Muscle layer of colon (tissue), 2 donors: ENCODE results near the gene DMD.

Source experiments
- H3K27ac ChIP-seq: one replicate; pipeline ENCODE4 v1.7.0; 2013; ENCODE audit warnings: low read depth, mild to moderate bottlenecking, low read length, moderate library complexity
- H3K27me3 ChIP-seq, 2 donors: one replicate each; pipeline ENCODE4 v1.7.0; 2013; ENCODE audit warnings: low read length in 2 of 2, mild to moderate bottlenecking in 2 of 2; ENCODE audit not compliant: insufficient read depth in 2 of 2, control insufficient read depth in 1 of 2
- H3K36me3 ChIP-seq: one replicate; pipeline ENCODE4 v1.7.0; 2013; ENCODE audit warnings: mild to moderate bottlenecking, low read length; ENCODE audit not compliant: insufficient read depth
- H3K4me1 ChIP-seq: one replicate; pipeline ENCODE4 v1.7.0; 2013; ENCODE audit warnings: mild to moderate bottlenecking, low read length; ENCODE audit not compliant: insufficient read depth
- H3K4me3 ChIP-seq, 2 donors: one replicate each; pipeline ENCODE4 v1.7.0; 2013; ENCODE audit warnings: low read length in 2 of 2, low read depth in 1 of 2, mild to moderate bottlenecking in 1 of 2, moderate library complexity in 1 of 2
- H3K9ac ChIP-seq: one replicate; pipeline ENCODE4 v1.7.0; 2013; ENCODE audit warnings: low read length
- H3K9me3 ChIP-seq: one replicate; pipeline ENCODE4 v1.7.0; 2013; ENCODE audit warnings: mild to moderate bottlenecking, low read length
- donor health status: abdominal sarcoma.
- donor health status: Adenocarcinoma of cecum.

The DMD gene

GRCh38 chrX:33211356-33212260, at the start of gene DMD:
Gene DMD, minus strand, starts transcription at chrX:33211549. Its CDS starts 237 bp downstream, at chrX:33211312.
- H3K4me3 ChIP-seq, result peak within 1 kb of the TSS; percentile 31 to 32
- no peaks in the 10 kb centered on the region for H3K4me1 ChIP-seq
- H3K9ac ChIP-seq, result peak within 1 kb of the TSS; percentile 16
- no peaks in the 10 kb centered on the region for H3K9me3 ChIP-seq
- no peaks in the 10 kb centered on the region for H3K27me3 ChIP-seq
- H3K27ac ChIP-seq, result peak within 1 kb of the TSS; percentile 76
- no peaks in the 10 kb centered on the region for H3K36me3 ChIP-seq

- H3K27ac ChIP-seq, result no peak overlapping the region
- H3K36me3 ChIP-seq, result no peaks in the 10 kb centered on the region
- no peaks in the 10 kb centered on the region for H3K27me3 ChIP-seq
- no peaks in the 10 kb centered on the region for H3K4me1 ChIP-seq
- no peaks in the 10 kb centered on the region for H3K9me3 ChIP-seq
- no peak overlapping the region for H3K4me3 ChIP-seq
- no peak overlapping the region for H3K9ac ChIP-seq
These were observed 41.0 kb upstream of the DMD start for GRCh38 chrX:33252306-33252825.

- no peaks in the 10 kb centered on the region for H3K9me3 ChIP-seq
- H3K36me3 ChIP-seq, result no peaks in the 10 kb centered on the region
- H3K4me3 ChIP-seq, result no peak overlapping the region
- no peak overlapping the region for H3K27ac ChIP-seq
- no peaks in the 10 kb centered on the region for H3K27me3 ChIP-seq
- H3K9ac ChIP-seq, result no peak overlapping the region
- no peaks in the 10 kb centered on the region for H3K4me1 ChIP-seq
These were observed 7.5 kb upstream of the DMD start for GRCh38 chrX:33218819-33219218.

- Histone ChIP-seq H3K27me3 (no peaks in the 10 kb centered on the region), H3K9me3 (no peaks in the 10 kb centered on the region), H3K27ac (peak overlapping the region; percentile 32), H3K9ac (peak overlapping the region; percentile 16), H3K36me3 (no peaks in the 10 kb centered on the region), H3K4me1 (no peaks in the 10 kb centered on the region), H3K4me3 (peak overlapping the region; percentile 4 to 31)
These were observed 1.2 kb downstream of the DMD start for GRCh38 chrX:33210156-33210555.

- H3K4me3 ChIP-seq, result peak overlapping the region; percentile 18 to 38
- no peaks in the 10 kb centered on the region for H3K27me3 ChIP-seq
- H3K36me3 ChIP-seq, result no peaks in the 10 kb centered on the region
- H3K9me3 ChIP-seq, result no peaks in the 10 kb centered on the region
- H3K27ac ChIP-seq, result peak overlapping the region; percentile 39
- no peaks in the 10 kb centered on the region for H3K4me1 ChIP-seq
- peak overlapping the region; percentile 4 for H3K9ac ChIP-seq
These were observed 4.3 kb downstream of the DMD start for GRCh38 chrX:33207056-33207455.

GRCh38 chrX:33205321-33205720, 6.0 kb downstream of the DMD start:
- no peak overlapping the region for H3K9ac ChIP-seq
- H3K27ac ChIP-seq, result peak overlapping the region; percentile 12
- H3K9me3 ChIP-seq, result no peaks in the 10 kb centered on the region
- H3K4me1 ChIP-seq, result no peaks in the 10 kb centered on the region
- H3K36me3 ChIP-seq, result no peaks in the 10 kb centered on the region
- H3K27me3 ChIP-seq, result no peaks in the 10 kb centered on the region
- H3K4me3 ChIP-seq, result peak overlapping the region in 1 of 2 donors; percentile 55

GRCh38 chrX:33204889-33205288, 6.5 kb downstream of the DMD start:
- Histone ChIP-seq H3K9me3 (no peaks in the 10 kb centered on the region), H3K27me3 (no peaks in the 10 kb centered on the region), H3K27ac (no peak overlapping the region), H3K36me3 (no peaks in the 10 kb centered on the region), H3K9ac (no peak overlapping the region), H3K4me1 (no peaks in the 10 kb centered on the region), H3K4me3 (peak overlapping the region in 1 of 2 donors; percentile 55)

GRCh38 chrX:33198561-33199279, 12.6 kb downstream of the DMD start:
- no peaks in the 10 kb centered on the region for H3K4me1 ChIP-seq
- no peaks in the 10 kb centered on the region for H3K36me3 ChIP-seq
- no peak overlapping the region for H3K4me3 ChIP-seq
- no peaks in the 10 kb centered on the region for H3K27me3 ChIP-seq
- no peaks in the 10 kb centered on the region for H3K9me3 ChIP-seq
- no peak overlapping the region for H3K27ac ChIP-seq
- H3K9ac ChIP-seq, result no peak overlapping the region

- Histone ChIP-seq H3K27me3 (no peaks in the 10 kb centered on the region), H3K9ac (no peak overlapping the region), H3K9me3 (no peaks in the 10 kb centered on the region), H3K36me3 (no peaks in the 10 kb centered on the region), H3K4me3 (no peak overlapping the region), H3K4me1 (no peaks in the 10 kb centered on the region), H3K27ac (no peak overlapping the region)
These were observed 15.7 kb downstream of the DMD start for GRCh38 chrX:33195698-33196097.

GRCh38 chrX:33194876-33195433, 16.4 kb downstream of the DMD start:
- Histone ChIP-seq H3K4me3 (no peak overlapping the region), H3K27ac (no peak overlapping the region), H3K27me3 (no peaks in the 10 kb centered on the region), H3K36me3 (no peaks in the 10 kb centered on the region), H3K4me1 (no peaks in the 10 kb centered on the region), H3K9ac (no peak overlapping the region), H3K9me3 (no peaks in the 10 kb centered on the region)

- H3K27ac ChIP-seq, result no peak overlapping the region
- H3K4me1 ChIP-seq, result no peaks in the 10 kb centered on the region
- H3K9ac ChIP-seq, result no peak overlapping the region
- H3K36me3 ChIP-seq, result no peaks in the 10 kb centered on the region
- H3K4me3 ChIP-seq, result no peak overlapping the region
- H3K27me3 ChIP-seq, result no peaks in the 10 kb centered on the region
- H3K9me3 ChIP-seq, result no peaks in the 10 kb centered on the region
These were observed 17.1 kb downstream of the DMD start for GRCh38 chrX:33194289-33194688.
